Activated naive CD8-positive, alpha-beta T cell (primary cell): ENCODE results near the gene BCL11B.

ENCODE experiments used
- H3K27ac Mint-ChIP-seq: one replicate; pipeline ENCODE4 v1.8.0; 2021; ENCODE audit warnings: mixed read lengths
- H3K27me3 Mint-ChIP-seq: one replicate; pipeline ENCODE4 v1.8.0; 2021; ENCODE audit warnings: mixed read lengths
- H3K36me3 Mint-ChIP-seq: one replicate; pipeline ENCODE4 v1.8.0; 2021; ENCODE audit warnings: mixed read lengths
- H3K4me1 Mint-ChIP-seq: one replicate; pipeline ENCODE4 v1.8.0; 2021; ENCODE audit warnings: low read depth, mixed read lengths
- H3K4me3 Mint-ChIP-seq: one replicate; pipeline ENCODE4 v1.8.0; 2021; ENCODE audit warnings: mild to moderate bottlenecking, mixed read lengths
- H3K9me3 Mint-ChIP-seq: one replicate; pipeline ENCODE4 v1.8.0; 2021; ENCODE audit warnings: low read depth, mixed read lengths

Gene BCL11B

DNA sequence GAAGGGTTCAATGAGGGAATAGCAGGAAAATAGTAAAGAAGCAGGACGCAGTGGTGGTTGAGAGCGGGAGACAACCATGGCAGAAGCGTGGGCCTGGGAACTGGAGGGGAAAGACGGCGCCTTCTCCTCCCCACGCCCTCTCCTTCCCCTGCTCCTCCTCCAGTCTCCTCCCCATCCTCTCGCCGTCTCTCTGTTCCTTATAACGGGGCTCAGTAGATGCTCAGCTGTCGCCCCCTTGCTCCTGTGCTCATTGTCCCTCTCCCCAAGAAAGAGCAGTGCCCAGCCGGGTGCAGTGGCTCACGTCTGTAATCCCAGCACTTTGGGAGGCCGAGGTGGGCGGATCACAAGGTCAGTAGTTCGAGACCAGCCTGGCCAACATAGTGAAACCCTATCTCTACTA is 142.0 kb downstream of the BCL11B start:
- no peaks in the 10 kb centered on the region for H3K27me3 Mint-ChIP-seq
- no peak overlapping the region for H3K27ac Mint-ChIP-seq
- H3K9me3 Mint-ChIP-seq, result no peaks in the 10 kb centered on the region
- peaks cover 6% of the 10 kb centered on the region for H3K36me3 Mint-ChIP-seq
- peaks cover 25% of the 10 kb centered on the region for H3K4me1 Mint-ChIP-seq
- no peak overlapping the region for H3K4me3 Mint-ChIP-seq

- Mint-ChIP-seq H3K27ac (no peak overlapping the region), H3K27me3 (no peaks in the 10 kb centered on the region), H3K9me3 (no peaks in the 10 kb centered on the region), H3K36me3 (peaks cover 6% of the 10 kb centered on the region), H3K4me3 (no peak overlapping the region), H3K4me1 (peaks cover 25% of the 10 kb centered on the region)
These were observed 142.7 kb downstream of the BCL11B start for GRCh38 chr14:99129211-99129696.

DNA sequence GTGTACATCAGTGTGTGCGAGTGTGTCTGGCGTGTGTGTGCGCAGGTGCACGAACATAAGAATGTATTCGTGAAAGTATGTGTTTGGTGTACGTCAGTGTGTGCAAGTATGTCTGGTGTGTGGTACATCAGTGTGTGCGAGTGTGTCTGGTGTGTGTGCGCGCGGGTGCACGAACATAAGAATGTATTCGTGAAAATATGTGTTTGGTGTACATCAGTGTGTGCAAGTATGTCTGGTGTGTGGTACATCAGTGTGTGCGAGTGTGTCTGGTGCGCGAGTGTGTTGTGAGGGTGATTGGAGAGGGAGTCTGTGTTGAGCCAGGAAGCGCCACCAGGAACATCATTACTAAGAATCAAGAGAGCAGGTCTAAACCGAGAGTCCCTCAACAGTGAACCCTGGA is 143.8 kb downstream of the BCL11B start:
- Mint-ChIP-seq H3K4me3 (no peak overlapping the region), H3K27ac (no peak overlapping the region), H3K4me1 (peaks cover 20% of the 10 kb centered on the region), H3K27me3 (no peaks in the 10 kb centered on the region), H3K9me3 (no peaks in the 10 kb centered on the region), H3K36me3 (peaks cover 6% of the 10 kb centered on the region)

- no peak overlapping the region for H3K4me3 Mint-ChIP-seq
- no peaks in the 10 kb centered on the region for H3K9me3 Mint-ChIP-seq
- peaks cover 6% of the 10 kb centered on the region for H3K36me3 Mint-ChIP-seq
- H3K27ac Mint-ChIP-seq, result no peak overlapping the region
- peaks cover 20% of the 10 kb centered on the region for H3K4me1 Mint-ChIP-seq
- no peaks in the 10 kb centered on the region for H3K27me3 Mint-ChIP-seq
These were observed 144.3 kb downstream of the BCL11B start for GRCh38 chr14:99127651-99128167.

- peaks cover 6% of the 10 kb centered on the region for H3K36me3 Mint-ChIP-seq
- H3K4me3 Mint-ChIP-seq, result no peak overlapping the region
- H3K27ac Mint-ChIP-seq, result no peak overlapping the region
- no peaks in the 10 kb centered on the region for H3K27me3 Mint-ChIP-seq
- no peaks in the 10 kb centered on the region for H3K9me3 Mint-ChIP-seq
- H3K4me1 Mint-ChIP-seq, result peaks cover 20% of the 10 kb centered on the region
These were observed 146.2 kb downstream of the BCL11B start for GRCh38 chr14:99125616-99126431.

DNA sequence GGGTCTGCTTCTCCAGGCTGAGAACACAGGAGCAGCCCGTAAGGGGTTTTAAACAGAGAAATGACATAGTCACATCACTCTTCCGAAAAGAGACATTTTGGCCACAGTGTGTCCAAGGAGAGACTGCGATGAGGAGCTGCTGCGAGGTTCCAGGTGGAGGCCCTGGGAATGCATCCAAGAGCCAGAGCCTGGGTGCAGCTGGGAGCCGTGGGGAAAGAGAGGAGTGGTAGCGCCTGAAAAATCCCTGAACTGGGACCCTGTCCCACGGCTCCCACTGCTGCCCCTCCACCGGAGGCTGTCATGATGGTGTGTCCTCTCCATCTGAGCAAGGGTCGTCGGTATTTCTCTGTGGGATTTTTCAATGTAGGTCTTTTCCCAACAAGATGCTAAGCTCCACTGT is 146.9 kb downstream of the BCL11B start:
- Mint-ChIP-seq H3K4me1 (peaks cover 18% of the 10 kb centered on the region), H3K27ac (no peak overlapping the region), H3K27me3 (no peaks in the 10 kb centered on the region), H3K36me3 (peaks cover 6% of the 10 kb centered on the region), H3K9me3 (no peaks in the 10 kb centered on the region), H3K4me3 (no peak overlapping the region)

DNA sequence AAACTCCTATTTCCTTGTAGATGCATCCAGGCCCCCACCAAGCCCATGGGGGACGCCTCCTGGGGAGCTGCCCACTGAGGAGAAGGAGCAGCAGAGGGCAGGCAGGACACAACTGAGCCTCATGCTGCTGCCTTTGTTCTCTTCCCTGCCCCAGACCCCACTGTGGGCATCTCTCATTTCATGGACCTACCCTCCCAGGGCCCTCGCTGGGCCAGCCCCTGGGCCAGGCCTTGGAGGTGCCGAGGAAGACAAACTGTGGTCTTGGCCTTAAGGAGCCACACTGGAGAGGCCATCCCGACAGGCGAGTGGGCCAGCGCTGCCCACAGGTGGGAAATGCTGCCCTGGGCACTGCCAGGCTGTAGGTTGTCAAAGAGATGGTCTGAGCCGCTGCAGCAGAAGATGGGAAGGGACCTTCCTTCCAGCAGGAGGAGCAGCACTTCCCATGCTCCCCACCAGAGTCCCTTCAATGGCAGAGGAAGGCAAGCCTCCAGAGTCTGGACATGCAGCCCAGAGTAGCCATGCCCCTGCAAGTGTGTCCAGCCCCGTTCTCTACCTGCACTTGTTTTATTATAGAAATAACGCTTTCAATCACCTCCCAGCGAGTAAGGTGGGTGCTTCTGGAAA is 147.4 kb downstream of the BCL11B start:
- H3K36me3 Mint-ChIP-seq, result peaks cover 5% of the 10 kb centered on the region
- H3K9me3 Mint-ChIP-seq, result no peaks in the 10 kb centered on the region
- no peaks in the 10 kb centered on the region for H3K27me3 Mint-ChIP-seq
- H3K27ac Mint-ChIP-seq, result no peak overlapping the region
- H3K4me3 Mint-ChIP-seq, result no peak overlapping the region
- H3K4me1 Mint-ChIP-seq, result peaks cover 13% of the 10 kb centered on the region

- Mint-ChIP-seq H3K36me3 (peaks cover 4% of the 10 kb centered on the region), H3K27me3 (no peaks in the 10 kb centered on the region), H3K27ac (no peak overlapping the region), H3K9me3 (no peaks in the 10 kb centered on the region), H3K4me1 (peaks cover 15% of the 10 kb centered on the region), H3K4me3 (no peak overlapping the region)
These were observed 148.7 kb downstream of the BCL11B start for GRCh38 chr14:99123208-99123870.

DNA sequence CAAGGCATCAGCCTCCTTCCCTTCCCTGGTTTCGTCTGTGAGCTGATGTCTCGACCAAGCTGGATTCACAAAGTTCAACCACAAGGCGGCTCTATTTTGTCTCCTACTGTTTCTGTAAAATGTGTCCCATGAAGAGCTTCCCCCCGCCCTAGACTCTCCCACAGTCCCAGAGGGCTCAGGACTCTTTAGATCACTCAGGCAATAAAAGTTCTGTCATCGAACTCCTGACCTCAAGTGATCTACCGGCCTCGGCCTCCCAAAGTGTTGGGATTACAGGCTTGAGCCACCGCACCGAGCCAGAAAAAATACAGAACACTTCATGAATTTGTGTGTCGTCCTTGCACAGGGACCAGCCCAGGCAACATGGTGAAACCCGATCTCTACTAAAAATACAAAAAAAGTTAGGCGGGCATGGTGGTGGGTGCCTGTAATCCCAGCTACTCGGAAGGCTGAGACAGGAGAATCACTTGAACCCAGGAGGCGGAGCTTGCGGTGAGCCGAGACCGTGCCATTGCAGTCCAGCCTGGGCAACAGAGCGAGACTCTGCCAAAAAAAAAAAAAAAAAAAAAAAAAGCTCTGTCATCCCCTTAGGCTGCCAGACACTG is 149.4 kb downstream of the BCL11B start:
- H3K27me3 Mint-ChIP-seq, result no peaks in the 10 kb centered on the region
- no peaks in the 10 kb centered on the region for H3K9me3 Mint-ChIP-seq
- no peak overlapping the region for H3K4me3 Mint-ChIP-seq
- peaks cover 18% of the 10 kb centered on the region for H3K4me1 Mint-ChIP-seq
- H3K27ac Mint-ChIP-seq, result no peak overlapping the region
- peaks cover 2% of the 10 kb centered on the region for H3K36me3 Mint-ChIP-seq

GRCh38 chr14:99121319-99121875 is 150.6 kb downstream of the BCL11B start:
- Mint-ChIP-seq H3K36me3 (no peaks in the 10 kb centered on the region), H3K27me3 (no peaks in the 10 kb centered on the region), H3K27ac (no peak overlapping the region), H3K4me1 (peaks cover 21% of the 10 kb centered on the region), H3K4me3 (no peak overlapping the region), H3K9me3 (no peaks in the 10 kb centered on the region)

GRCh38 chr14:99120526-99121318 is 151.3 kb downstream of the BCL11B start:
- Mint-ChIP-seq H3K36me3 (peaks cover under 1% of the 10 kb centered on the region), H3K9me3 (no peaks in the 10 kb centered on the region), H3K4me1 (peaks cover 21% of the 10 kb centered on the region), H3K27me3 (no peaks in the 10 kb centered on the region), H3K4me3 (no peak overlapping the region), H3K27ac (no peak overlapping the region)

DNA sequence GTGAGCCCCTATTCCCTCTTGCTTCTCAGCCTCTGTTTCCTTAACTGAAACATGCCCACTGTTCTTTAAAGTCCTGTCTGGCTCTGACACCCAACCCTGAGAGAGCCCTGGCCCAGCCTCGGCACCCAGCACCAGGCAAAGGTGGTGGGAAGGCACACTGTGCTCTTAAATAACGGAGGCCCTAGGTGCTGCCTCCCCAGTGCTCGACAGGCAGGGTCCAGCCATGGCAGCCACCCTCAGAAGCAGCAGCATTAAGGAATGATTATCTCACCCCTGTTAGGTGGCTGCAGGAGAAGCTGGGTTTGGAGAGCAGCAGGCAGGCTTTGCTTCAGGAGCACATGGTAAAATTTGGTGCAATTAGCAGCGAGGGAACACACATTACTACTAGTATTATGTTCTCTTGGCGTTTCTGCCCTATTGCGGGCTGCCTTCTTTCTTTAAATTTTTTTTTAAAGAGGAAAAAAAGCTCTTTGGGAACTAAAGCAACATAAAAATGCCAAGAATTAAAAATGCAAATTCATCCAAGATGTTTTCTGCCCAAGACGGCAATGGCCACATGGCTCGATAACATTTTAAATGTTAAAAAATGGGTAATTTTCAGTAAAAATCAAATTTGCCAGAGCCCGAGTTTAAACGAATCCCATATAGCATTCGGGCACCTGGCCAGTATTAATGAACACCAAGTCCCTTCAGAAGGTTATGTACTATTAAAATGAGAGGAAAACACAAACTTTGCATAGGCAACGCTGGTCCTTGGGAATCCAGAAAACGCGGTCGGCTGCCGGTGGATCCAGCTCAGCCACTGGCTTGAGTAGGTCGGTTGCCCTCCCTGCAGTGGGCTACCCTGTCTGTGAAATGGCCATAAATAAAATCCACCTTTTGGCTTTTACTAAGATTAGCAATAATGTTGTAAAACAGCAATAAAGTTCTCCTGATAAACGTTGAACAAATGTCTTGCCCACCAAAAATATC is 152.2 kb downstream of the BCL11B start:
- Mint-ChIP-seq H3K4me3 (no peak overlapping the region), H3K27me3 (no peaks in the 10 kb centered on the region), H3K27ac (no peak overlapping the region), H3K9me3 (no peaks in the 10 kb centered on the region), H3K4me1 (peaks cover 19% of the 10 kb centered on the region), H3K36me3 (peaks cover 2% of the 10 kb centered on the region)
